PFSK-1 (cell line): ENCODE results near the gene SLC6A17.

Source experiments
- POLR2AphosphoS5 ChIP-seq: IDR thresholded peaks from 2 replicates; pipeline ENCODE4 v1.6.1; 2012; ENCODE audit warnings: low read depth, mild to moderate bottlenecking, control low read depth, low read length, moderate library complexity
- TAF1 ChIP-seq: IDR thresholded peaks from 2 replicates; pipeline ENCODE4 v1.6.1; 2012; ENCODE audit warnings: low read length, control low read depth, borderline replicate concordance; ENCODE audit not compliant: insufficient read depth

GRCh38 chr1:110177775-110178174, 27.5 kb downstream of the SLC6A17 start:
- TF ChIP-seq POLR2AphosphoS5 = no peak
- TF ChIP-seq TAF1 = no peak
